ENCODE results near the gene ZKSCAN2.

ZKSCAN2 gene

GRCh38 chr16:25257470-25257955, at the start of gene ZKSCAN2:
ZKSCAN2 (minus strand) TSS chr16:25257845; CDS start chr16:25257127, 718 bp downstream.
- H3K4me1 ChIP-seq, result peaks cover 0 to 42% (median 26%) of the 10 kb centered on the region in 4 donors
- H3K36me3 ChIP-seq, result peaks cover 16 to 28% (median 21%) of the 10 kb centered on the region in 3 donors
- no peaks in the 10 kb centered on the region for H3K9me3 ChIP-seq
- peak; percentile 87 to 95 for DNase-seq
- peak within 1 kb of the TSS; percentile 88 to 98 for H3K27ac ChIP-seq
- peak within 1 kb of the TSS; percentile 66 to 86 for H3K4me3 ChIP-seq
- peak in 1 of 2 experiments; percentile 8 for TF ChIP-seq CTCF (IDR thresholded peaks at IDR 0.05)
- intact Hi-C loops (cut with DNase I; ENCODE audit: low total_unique reads), result loop anchor here (10.0 kb wide), 1 partner anchor 153 kb away; no protein-coding TSS in a partner anchor
- no peaks in the 10 kb centered on the region for H3K27me3 ChIP-seq

GRCh38 chr16:25299792-25300590, 42.3 kb upstream of the ZKSCAN2 start:
- no peak overlapping the region for H3K27ac ChIP-seq
- TF ChIP-seq CTCF (IDR thresholded peaks at IDR 0.05), result no peak
- intact Hi-C loops (cut with DNase I; ENCODE audit: low total_unique reads), result no loop called here
- no peaks in the 10 kb centered on the region for H3K27me3 ChIP-seq
- H3K36me3 ChIP-seq, result no peaks in the 10 kb centered on the region
- H3K9me3 ChIP-seq, result no peaks in the 10 kb centered on the region
- H3K4me3 ChIP-seq, result no peak overlapping the region
- H3K4me1 ChIP-seq, result no peaks in the 10 kb centered on the region
- DNase-seq, result no peak

- intact Hi-C loops (cut with DNase I; ENCODE audit: low total_unique reads), result no loop called here
- no peak for DNase-seq
- H3K27me3 ChIP-seq, result no peaks in the 10 kb centered on the region
- H3K27ac ChIP-seq, result no peak overlapping the region
- TF ChIP-seq CTCF (IDR thresholded peaks at IDR 0.05), result no peak
- H3K4me3 ChIP-seq, result no peak overlapping the region
- H3K36me3 ChIP-seq, result no peaks in the 10 kb centered on the region
- H3K4me1 ChIP-seq, result no peaks in the 10 kb centered on the region
- no peaks in the 10 kb centered on the region for H3K9me3 ChIP-seq
These were observed 40.7 kb upstream of the ZKSCAN2 start for GRCh38 chr16:25298165-25298872.

DNA sequence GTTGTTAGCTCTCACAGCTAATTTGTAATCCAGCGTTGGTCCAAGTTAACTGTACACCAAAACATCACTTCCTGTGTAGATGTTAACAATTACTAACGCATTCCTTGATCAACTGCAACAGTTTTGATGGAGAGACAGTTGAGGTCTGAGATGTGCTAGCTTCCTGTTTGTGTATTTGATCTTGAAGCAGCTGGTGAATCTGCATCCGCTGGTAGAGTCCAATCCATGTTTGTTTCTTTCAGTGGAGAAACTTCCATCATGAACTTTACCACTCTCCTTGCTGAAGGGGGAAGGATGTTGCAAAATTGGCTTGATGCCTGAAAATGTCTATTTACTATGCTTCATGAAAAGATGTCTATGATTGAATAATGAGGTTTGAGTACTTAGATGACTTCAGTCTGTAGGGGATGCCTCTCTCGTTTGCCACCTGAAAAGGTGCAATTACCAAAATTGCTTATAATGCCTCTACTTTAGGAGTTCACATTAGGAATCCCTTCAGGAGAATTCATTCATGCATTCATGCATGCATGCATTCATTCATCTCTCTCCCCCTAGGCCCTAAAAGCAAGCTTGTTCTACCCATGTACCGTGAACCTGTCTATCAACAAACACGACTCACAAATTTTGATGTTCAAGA, 39.6 kb upstream of the ZKSCAN2 start:
- Histone ChIP-seq H3K4me1 (no peaks in the 10 kb centered on the region), H3K9me3 (no peaks in the 10 kb centered on the region), H3K36me3 (no peaks in the 10 kb centered on the region), H3K27me3 (no peaks in the 10 kb centered on the region), H3K4me3 (no peak overlapping the region), H3K27ac (no peak overlapping the region)
- intact Hi-C loops (cut with DNase I; ENCODE audit: low total_unique reads), result no loop called here
- TF ChIP-seq CTCF (IDR thresholded peaks at IDR 0.05), result no peak
- DNase-seq, result no peak

DNA sequence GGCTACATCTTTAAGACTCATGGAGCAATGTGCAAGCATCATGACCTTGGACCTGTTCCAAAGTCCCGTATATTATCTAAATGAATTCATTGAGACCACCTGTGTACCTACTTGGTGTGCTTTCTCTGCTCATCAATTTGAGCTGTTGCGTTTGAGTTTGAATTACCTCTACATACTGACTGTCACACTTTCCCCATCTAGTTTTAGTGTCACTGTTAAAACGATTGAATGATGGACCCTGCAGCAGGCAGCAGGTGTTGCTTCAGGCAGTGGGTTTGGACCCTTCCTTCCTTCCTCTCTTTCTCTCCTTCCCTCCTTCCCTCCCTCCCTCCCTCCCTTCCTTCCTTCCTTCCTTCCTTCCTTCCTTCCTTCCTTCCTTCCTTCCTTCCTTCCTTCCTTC, 33.9 kb upstream of the ZKSCAN2 start:
- H3K36me3 ChIP-seq, result no peaks in the 10 kb centered on the region
- no peak overlapping the region for H3K4me3 ChIP-seq
- no peak overlapping the region for H3K27ac ChIP-seq
- H3K9me3 ChIP-seq, result no peaks in the 10 kb centered on the region
- DNase-seq, result no peak
- no peaks in the 10 kb centered on the region for H3K27me3 ChIP-seq
- H3K4me1 ChIP-seq, result no peaks in the 10 kb centered on the region
- TF ChIP-seq CTCF (IDR thresholded peaks at IDR 0.05), result no peak
- intact Hi-C loops (cut with DNase I; ENCODE audit: low total_unique reads), result no loop called here

Data from tibial artery (tissue), 4 donors.